ENCODE results near the gene CDC14C. TPM values are rescaled to one million over a fixed set of nuclear protein-coding genes. Genes with fewer than 3 reads are reported as not detected.

The CDC14C gene
- total RNA-seq, 1 experiment from 2014 or later, result not detected

- intact Hi-C loops (cut with micrococcal nuclease), result no loop called here
- Histone ChIP-seq H4K20me1 (ENCODE audit: insufficient read depth) (no peaks in the 10 kb centered on the region), H3K36me3 (ENCODE audit: control insufficient read depth in 1 of 2, insufficient read depth in 2 of 2, low read length in 2 of 2) (no peaks in the 10 kb centered on the region), H3K4me1 (ENCODE audit: control insufficient read depth in 1 of 2, insufficient read depth in 2 of 2, low read length in 2 of 2) (no peaks in the 10 kb centered on the region), H3K9me2 (ENCODE audit: insufficient read depth) (no peaks in the 10 kb centered on the region), H3K9ac (ENCODE audit: low read length) (no peak overlapping the region), H3K27ac (ENCODE audit: low read depth, low read length) (no peak overlapping the region), H3K4me2 (ENCODE audit: low read length) (no peak overlapping the region), H3K79me2 (ENCODE audit: insufficient read depth, low read length) (no peaks in the 10 kb centered on the region), H2AFZ (ENCODE audit: low read depth, low read length, poor library complexity, severe bottlenecking) (no peak overlapping the region), H3K4me3 (replicated peaks in 1 of 2; ENCODE audit: low read depth in 1 of 2, low read length in 2 of 2) (no peak overlapping the region), H3K9me3 (ENCODE audit: control insufficient read depth in 1 of 2, insufficient read depth in 1 of 2, low read depth in 1 of 2, low read length in 2 of 2) (peaks cover 0 to 11% of the 10 kb centered on the region in 2 experiments; a peak in 2 of 4 replicates), H3K27me3 (ENCODE audit: insufficient read depth, low read length) (no peaks in the 10 kb centered on the region)
- ChIA-PET RAD21 (ENCODE audit: low non-redundant PET in 1 of 2, low total read pairs in 2 of 2, uncharacterized antibody in 2 of 2, unreplicated experiment in 2 of 2) (no interaction called here), POLR2A (no interaction called here), CTCF (no interaction called here)
- ATAC-seq (no peak), DNase-seq (ENCODE audit: low read depth, low spot score) (no peak)
- TF ChIP-seq ZNF274 (IDR thresholded peaks at IDR 0.05; ENCODE audit: low read depth, low read length) (no peak), CEBPB (IDR thresholded peaks at IDR 0.05; ENCODE audit: low read depth) (no peak), EZH2phosphoT487 (IDR thresholded peaks at IDR 0.05; ENCODE audit: borderline replicate concordance) (no peak), SIN3A (IDR thresholded peaks at IDR 0.05; ENCODE audit: low read depth) (no peak), MAX (IDR thresholded peaks at IDR 0.05) (no peak), JUND (IDR thresholded peaks at IDR 0.05) (no peak), RAD21 (IDR thresholded peaks at IDR 0.05; ENCODE audit: low read depth) (no peak), SRF (IDR thresholded peaks at IDR 0.05; ENCODE audit: low read depth) (no peak), YY1 (IDR thresholded peaks at IDR 0.05; ENCODE audit: extremely low read depth, insufficient replicate concordance, low read depth, low read length) (no peak), ELF1 (IDR thresholded peaks at IDR 0.05; ENCODE audit: borderline replicate concordance, low read depth) (no peak), POLR2A (IDR thresholded peaks at IDR 0.05; ENCODE audit: borderline replicate concordance, extremely low read depth, insufficient read depth, insufficient read length) (no peak)
- TF ChIP-seq, protein P1, sequence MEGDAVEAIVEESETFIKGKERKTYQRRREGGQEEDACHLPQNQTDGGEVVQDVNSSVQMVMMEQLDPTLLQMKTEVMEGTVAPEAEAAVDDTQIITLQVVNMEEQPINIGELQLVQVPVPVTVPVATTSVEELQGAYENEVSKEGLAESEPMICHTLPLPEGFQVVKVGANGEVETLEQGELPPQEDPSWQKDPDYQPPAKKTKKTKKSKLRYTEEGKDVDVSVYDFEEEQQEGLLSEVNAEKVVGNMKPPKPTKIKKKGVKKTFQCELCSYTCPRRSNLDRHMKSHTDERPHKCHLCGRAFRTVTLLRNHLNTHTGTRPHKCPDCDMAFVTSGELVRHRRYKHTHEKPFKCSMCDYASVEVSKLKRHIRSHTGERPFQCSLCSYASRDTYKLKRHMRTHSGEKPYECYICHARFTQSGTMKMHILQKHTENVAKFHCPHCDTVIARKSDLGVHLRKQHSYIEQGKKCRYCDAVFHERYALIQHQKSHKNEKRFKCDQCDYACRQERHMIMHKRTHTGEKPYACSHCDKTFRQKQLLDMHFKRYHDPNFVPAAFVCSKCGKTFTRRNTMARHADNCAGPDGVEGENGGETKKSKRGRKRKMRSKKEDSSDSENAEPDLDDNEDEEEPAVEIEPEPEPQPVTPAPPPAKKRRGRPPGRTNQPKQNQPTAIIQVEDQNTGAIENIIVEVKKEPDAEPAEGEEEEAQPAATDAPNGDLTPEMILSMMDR (IDR thresholded peaks at IDR 0.05 in 2 of 3, conservative IDR thresholded peaks at IDR 0.05 in 1 of 3; ENCODE audit: borderline replicate concordance in 1 of 3, insufficient read depth in 1 of 3, low read depth in 2 of 3, low read length in 2 of 3), result no peak
- BruUV-seq (replicated peaks), result no TSS peak
Measured at GRCh38 chr7:48976850-48977249, 52.5 kb downstream of the CDC14C start.
